NT2/D1 (cell line): ENCODE measurements around the gene PWWP3B.

ENCODE experiments used
- SUZ12 ChIP-seq: IDR thresholded peaks from 2 replicates; pipeline ENCODE4 v1.6.1; 2011; ENCODE audit not compliant: insufficient read length, insufficient read depth; ENCODE audit errors: extremely low read depth
- YY1 ChIP-seq: IDR thresholded peaks from 2 replicates; pipeline ENCODE4 v1.6.1; 2011; ENCODE audit not compliant: insufficient read length, insufficient read depth
- ZNF274 ChIP-seq: IDR thresholded peaks from 2 replicates; pipeline ENCODE4 v1.6.1; 2011; ENCODE audit warnings: mild to moderate bottlenecking, low read depth, low read length

- TF ChIP-seq YY1 (no peak), ZNF274 (no peak), SUZ12 (no peak)
Observed at GRCh38 chrX:106170318-106170717, 2.2 kb downstream of the PWWP3B start.
